ENCODE results near the gene PLA2G12A.
"Not testable (repeated sequence)": the region's sequence is repeated elsewhere in the genome, so short reads cannot be mapped to it uniquely, and the experiment has no call there.

Gene PLA2G12A

GRCh38 chr4:109683621-109684253, 46.1 kb downstream of the PLA2G12A start:
- no peak for DNase-seq (ENCODE audit: low spot score)
- in situ Hi-C loops (cut with MboI; ENCODE audit: low sequenced_read_pairs, unreplicated experiment): no loop called here
- no peak for TF ChIP-seq CTCF (IDR thresholded peaks at IDR 0.05; ENCODE audit: borderline replicate concordance, control extremely low read depth, extremely low read depth, insufficient read depth, missing control alignments)

- in situ Hi-C loops (cut with MboI; ENCODE audit: low sequenced_read_pairs, unreplicated experiment): no loop called here
- no peak for TF ChIP-seq CTCF (IDR thresholded peaks at IDR 0.05; ENCODE audit: borderline replicate concordance, control extremely low read depth, extremely low read depth, insufficient read depth, missing control alignments)
- DNase-seq (ENCODE audit: low spot score): no peak
Measured at GRCh38 chr4:109682875-109683274, 47.0 kb downstream of the PLA2G12A start.

GRCh38 chr4:109678925-109679324, 50.9 kb downstream of the PLA2G12A start:
- in situ Hi-C loops (cut with MboI; ENCODE audit: low sequenced_read_pairs, unreplicated experiment); DNase-seq (ENCODE audit: low spot score): not testable (repeated sequence)

- in situ Hi-C loops (cut with MboI; ENCODE audit: low sequenced_read_pairs, unreplicated experiment); DNase-seq (ENCODE audit: low spot score): not testable (repeated sequence)
Measured at GRCh38 chr4:109678472-109678871, 51.4 kb downstream of the PLA2G12A start.

DNA sequence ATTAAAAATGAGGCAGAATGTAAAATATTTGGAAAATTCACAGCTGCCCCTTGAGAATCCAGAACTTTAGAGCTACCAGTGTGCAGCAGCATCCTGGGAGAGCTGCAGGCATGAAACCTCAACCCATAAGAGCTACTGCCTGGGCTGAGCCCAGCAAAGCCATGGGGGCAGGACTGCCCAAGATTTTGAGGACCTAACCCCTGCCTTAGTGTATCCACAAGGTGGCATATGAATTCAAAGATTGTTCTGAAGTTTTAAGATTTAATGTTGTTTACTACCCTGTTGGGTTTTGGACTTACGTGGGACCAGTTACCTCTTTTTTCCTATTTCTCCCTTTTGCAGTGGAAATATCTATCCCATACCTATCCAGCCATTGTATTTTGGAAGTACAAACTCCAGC, 53.0 kb downstream of the PLA2G12A start:
- in situ Hi-C loops (cut with MboI; ENCODE audit: low sequenced_read_pairs, unreplicated experiment): no loop called here
- no peak for TF ChIP-seq CTCF (IDR thresholded peaks at IDR 0.05; ENCODE audit: borderline replicate concordance, control extremely low read depth, extremely low read depth, insufficient read depth, missing control alignments)
- no peak for DNase-seq (ENCODE audit: low spot score)

DNA sequence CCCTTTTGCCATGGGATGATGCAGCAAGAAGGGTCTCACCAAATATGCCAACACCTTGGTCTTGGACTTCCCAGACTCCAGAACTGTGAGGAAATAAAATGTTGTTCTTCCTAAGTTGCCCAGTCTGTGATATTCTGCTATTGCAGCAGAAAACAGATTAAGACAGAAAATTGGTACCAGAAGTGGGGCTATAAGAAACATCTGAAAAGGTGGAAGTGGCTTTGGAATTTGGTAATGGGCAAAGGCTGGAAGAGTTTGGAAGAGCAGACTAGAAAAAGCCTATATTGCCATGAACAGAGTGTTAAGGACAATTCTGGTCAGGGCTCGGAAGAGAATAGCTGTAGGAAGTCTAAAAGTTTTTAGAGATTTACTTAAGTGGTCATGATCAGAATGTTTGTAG, 54.0 kb downstream of the PLA2G12A start:
- DNase-seq (ENCODE audit: low spot score): no peak
- in situ Hi-C loops (cut with MboI; ENCODE audit: low sequenced_read_pairs, unreplicated experiment): no loop called here
- no peak for TF ChIP-seq CTCF (IDR thresholded peaks at IDR 0.05; ENCODE audit: borderline replicate concordance, control extremely low read depth, extremely low read depth, insufficient read depth, missing control alignments)

DNA sequence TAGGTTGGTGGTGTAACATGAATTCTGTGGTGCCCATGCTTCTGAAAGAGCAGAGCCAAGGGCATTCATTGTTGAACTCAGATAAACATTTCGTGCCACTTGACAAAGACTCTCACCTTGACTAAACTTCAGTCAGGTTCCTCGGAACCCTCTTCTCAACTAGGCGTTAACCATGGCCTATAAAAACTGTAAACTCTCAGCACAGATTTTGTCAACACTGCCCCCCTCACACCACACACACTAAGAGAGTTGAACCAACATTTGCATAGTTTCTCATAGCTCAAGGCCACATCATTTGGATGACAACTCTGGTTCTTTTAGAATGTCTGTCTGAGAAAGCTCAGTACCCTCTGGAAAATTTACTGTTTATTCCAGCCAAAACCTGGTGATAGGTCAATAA, 54.7 kb downstream of the PLA2G12A start:
- in situ Hi-C loops (cut with MboI; ENCODE audit: low sequenced_read_pairs, unreplicated experiment): no loop called here
- no peak for DNase-seq (ENCODE audit: low spot score)
- TF ChIP-seq CTCF (IDR thresholded peaks at IDR 0.05; ENCODE audit: borderline replicate concordance, control extremely low read depth, extremely low read depth, insufficient read depth, missing control alignments): no peak

DNA sequence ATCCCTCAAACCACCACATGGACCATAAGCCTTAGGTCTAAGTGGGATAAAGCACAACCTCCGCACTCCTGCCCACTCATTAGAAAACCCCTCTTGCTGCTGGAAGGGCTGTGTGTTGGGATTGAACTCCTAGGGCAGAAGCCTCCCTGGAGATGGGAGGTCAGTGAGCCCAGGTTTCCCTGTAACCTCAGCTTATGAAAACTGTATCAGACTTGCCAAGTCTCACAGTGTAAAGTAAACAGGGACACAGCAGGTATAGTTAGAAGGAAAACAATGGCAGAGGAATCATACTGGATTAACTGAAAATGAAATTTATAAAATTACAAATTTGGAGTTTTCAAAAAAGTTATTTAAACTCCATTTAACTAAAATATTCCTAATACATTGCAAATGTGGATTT, 56.6 kb downstream of the PLA2G12A start:
- in situ Hi-C loops (cut with MboI; ENCODE audit: low sequenced_read_pairs, unreplicated experiment): no loop called here
- TF ChIP-seq CTCF (IDR thresholded peaks at IDR 0.05; ENCODE audit: borderline replicate concordance, control extremely low read depth, extremely low read depth, insufficient read depth, missing control alignments): no peak
- no peak for DNase-seq (ENCODE audit: low spot score)
